Measurements from ENCODE around the gene NFILZ.

Gene NFILZ

GRCh38 chr19:8639821-8640401, 9.5 kb downstream of the NFILZ start:
- no peak for TF ChIP-seq JUND (IDR thresholded peaks at IDR 0.05; ENCODE audit: low read depth)
- in situ Hi-C loops (cut with HindIII; ENCODE audit: low pct_unique_long_range_greater_than_20kb, low sequenced_read_pairs) = no loop called here

GRCh38 chr19:8640402-8641004, 10.1 kb downstream of the NFILZ start:
- in situ Hi-C loops (cut with HindIII; ENCODE audit: low pct_unique_long_range_greater_than_20kb, low sequenced_read_pairs) = no loop called here
- no peak for TF ChIP-seq JUND (IDR thresholded peaks at IDR 0.05; ENCODE audit: low read depth)
- DNase-seq (ENCODE audit: low read depth in 1 of 2, low spot score in 1 of 2) = peak in 1 of 2 experiments; percentile 69

More at GRCh38 chr19:8639821-8640401, 9.5 kb downstream of the NFILZ start:
- peak in 1 of 2 experiments; percentile 79 for DNase-seq (ENCODE audit: low read depth in 1 of 2, low spot score in 1 of 2)

- TF ChIP-seq JUND (IDR thresholded peaks at IDR 0.05; ENCODE audit: low read depth) = no peak
- in situ Hi-C loops (cut with HindIII; ENCODE audit: low pct_unique_long_range_greater_than_20kb, low sequenced_read_pairs) = no loop called here
- DNase-seq (ENCODE audit: low read depth in 1 of 2, low spot score in 1 of 2) = no peak
Observed at GRCh38 chr19:8641221-8641907, 10.9 kb downstream of the NFILZ start.

GRCh38 chr19:8641908-8642547, 11.6 kb downstream of the NFILZ start:
- no peak for TF ChIP-seq JUND (IDR thresholded peaks at IDR 0.05; ENCODE audit: low read depth)
- in situ Hi-C loops (cut with HindIII; ENCODE audit: low pct_unique_long_range_greater_than_20kb, low sequenced_read_pairs) = no loop called here
- DNase-seq (ENCODE audit: low read depth in 1 of 2, low spot score in 1 of 2) = peak; percentile 49 to 78

GRCh38 chr19:8642561-8642960, 12.1 kb downstream of the NFILZ start:
- no peak for DNase-seq (ENCODE audit: low read depth in 1 of 2, low spot score in 1 of 2)
- in situ Hi-C loops (cut with HindIII; ENCODE audit: low pct_unique_long_range_greater_than_20kb, low sequenced_read_pairs) = no loop called here
- TF ChIP-seq JUND (IDR thresholded peaks at IDR 0.05; ENCODE audit: low read depth) = no peak

- no peak for DNase-seq (ENCODE audit: low read depth in 1 of 2, low spot score in 1 of 2)
- in situ Hi-C loops (cut with HindIII; ENCODE audit: low pct_unique_long_range_greater_than_20kb, low sequenced_read_pairs) = no loop called here
- TF ChIP-seq JUND (IDR thresholded peaks at IDR 0.05; ENCODE audit: low read depth) = no peak
Observed at GRCh38 chr19:8643860-8644653, 13.6 kb downstream of the NFILZ start.

- TF ChIP-seq JUND (IDR thresholded peaks at IDR 0.05; ENCODE audit: low read depth) = no peak
- no peak for DNase-seq (ENCODE audit: low read depth in 1 of 2, low spot score in 1 of 2)
- in situ Hi-C loops (cut with HindIII; ENCODE audit: low pct_unique_long_range_greater_than_20kb, low sequenced_read_pairs) = no loop called here
Observed at GRCh38 chr19:8648240-8648639, 17.8 kb downstream of the NFILZ start.

- in situ Hi-C loops (cut with HindIII; ENCODE audit: low pct_unique_long_range_greater_than_20kb, low sequenced_read_pairs) = no loop called here
- DNase-seq (ENCODE audit: low read depth in 1 of 2, low spot score in 1 of 2) = peak; percentile 45 to 54
Observed at GRCh38 chr19:8654591-8655339, 24.3 kb downstream of the NFILZ start.

GRCh38 chr19:8655340-8655709, 24.9 kb downstream of the NFILZ start:
- DNase-seq (ENCODE audit: low read depth in 1 of 2, low spot score in 1 of 2) = no peak
- in situ Hi-C loops (cut with HindIII; ENCODE audit: low pct_unique_long_range_greater_than_20kb, low sequenced_read_pairs) = no loop called here
- no peak for TF ChIP-seq JUND (IDR thresholded peaks at IDR 0.05; ENCODE audit: low read depth)

More at GRCh38 chr19:8654591-8655339, 24.3 kb downstream of the NFILZ start:
- TF ChIP-seq JUND (IDR thresholded peaks at IDR 0.05; ENCODE audit: low read depth) = no peak

- in situ Hi-C loops (cut with HindIII; ENCODE audit: low pct_unique_long_range_greater_than_20kb, low sequenced_read_pairs) = no loop called here
- no peak for TF ChIP-seq JUND (IDR thresholded peaks at IDR 0.05; ENCODE audit: low read depth)
- no peak for DNase-seq (ENCODE audit: low read depth in 1 of 2, low spot score in 1 of 2)
Observed at GRCh38 chr19:8657869-8658268, 27.4 kb downstream of the NFILZ start.

GRCh38 chr19:8659905-8660304, 29.5 kb downstream of the NFILZ start:
- no peak for DNase-seq (ENCODE audit: low read depth in 1 of 2, low spot score in 1 of 2)
- in situ Hi-C loops (cut with HindIII; ENCODE audit: low pct_unique_long_range_greater_than_20kb, low sequenced_read_pairs) = no loop called here
- no peak for TF ChIP-seq JUND (IDR thresholded peaks at IDR 0.05; ENCODE audit: low read depth)

GRCh38 chr19:8662263-8662662, 31.8 kb downstream of the NFILZ start:
- no peak for TF ChIP-seq JUND (IDR thresholded peaks at IDR 0.05; ENCODE audit: low read depth)
- DNase-seq (ENCODE audit: low read depth in 1 of 2, low spot score in 1 of 2) = no peak
- in situ Hi-C loops (cut with HindIII; ENCODE audit: low pct_unique_long_range_greater_than_20kb, low sequenced_read_pairs) = no loop called here

All from T47D (cell line).